ENCODE measurements around the gene SLC9A9.
"Not testable (repeated sequence)": the region's sequence is repeated elsewhere in the genome, so short reads cannot be mapped to it uniquely, and the experiment has no call there.

Gene SLC9A9

GRCh38 chr3:143808030-143808429, 40.2 kb downstream of the SLC9A9 start:
- no peak for DNase-seq

GRCh38 chr3:143806038-143806437, 42.2 kb downstream of the SLC9A9 start:
- DNase-seq, result no peak

- DNase-seq, result not testable (repeated sequence)
Measured at GRCh38 chr3:143805476-143805875, 42.8 kb downstream of the SLC9A9 start.

GRCh38 chr3:143801046-143801445, 47.2 kb downstream of the SLC9A9 start:
- not testable (repeated sequence) for DNase-seq

- DNase-seq, result not testable (repeated sequence)
Measured at GRCh38 chr3:143798151-143798550, 50.1 kb downstream of the SLC9A9 start.

- DNase-seq, result no peak
Measured at GRCh38 chr3:143795874-143796273, 52.4 kb downstream of the SLC9A9 start.

- no peak for DNase-seq
Measured at GRCh38 chr3:143794793-143795462, 53.3 kb downstream of the SLC9A9 start.

GRCh38 chr3:143793971-143794370, 54.3 kb downstream of the SLC9A9 start:
- DNase-seq, result no peak

GRCh38 chr3:143791386-143791785, 56.9 kb downstream of the SLC9A9 start:
- peak; percentile 43 for DNase-seq

- peak; percentile 15 for DNase-seq
Measured at GRCh38 chr3:143786219-143787191, 61.8 kb downstream of the SLC9A9 start.

- no peak for DNase-seq
Measured at GRCh38 chr3:143784446-143784845, 63.8 kb downstream of the SLC9A9 start.

- no peak for DNase-seq
Measured at GRCh38 chr3:143783851-143784370, 64.4 kb downstream of the SLC9A9 start.

- DNase-seq, result peak; percentile 35
Measured at GRCh38 chr3:143775459-143775858, 72.8 kb downstream of the SLC9A9 start.

GRCh38 chr3:143771939-143772338, 76.3 kb downstream of the SLC9A9 start:
- no peak for DNase-seq

- DNase-seq, result no peak
Measured at GRCh38 chr3:143771258-143771657, 77.0 kb downstream of the SLC9A9 start.

GRCh38 chr3:143770391-143770790, 77.9 kb downstream of the SLC9A9 start:
- DNase-seq, result no peak

GRCh38 chr3:143769616-143770015, 78.7 kb downstream of the SLC9A9 start:
- DNase-seq, result peak; percentile 42

GRCh38 chr3:143764840-143765239, 83.4 kb downstream of the SLC9A9 start:
- no peak for DNase-seq

GRCh38 chr3:143763564-143764162, 84.6 kb downstream of the SLC9A9 start:
- DNase-seq, result peak; percentile 35

- no peak for DNase-seq
Measured at GRCh38 chr3:143757691-143758090, 90.6 kb downstream of the SLC9A9 start.

- DNase-seq, result no peak
Measured at GRCh38 chr3:143755978-143756377, 92.3 kb downstream of the SLC9A9 start.

- no peak for DNase-seq
Measured at GRCh38 chr3:143754090-143754489, 94.2 kb downstream of the SLC9A9 start.

GRCh38 chr3:143753456-143753855, 94.8 kb downstream of the SLC9A9 start:
- DNase-seq, result no peak
